H9 (cell line): ENCODE measurements around the gene PEX12. TPM values are rescaled to one million over a fixed set of nuclear protein-coding genes. Genes with fewer than 3 reads are reported as not detected.
"Not testable (repeated sequence)": the region's sequence is repeated elsewhere in the genome, so short reads cannot be mapped to it uniquely, and the experiment has no call there.

ENCODE experiments used
- DNase-seq: peaks from one replicate; pipeline ENCODE4 v3.0.0-alpha.2; 2017
- H2AFZ ChIP-seq: one replicate; pipeline ENCODE4 v1.6.1; 2013; ENCODE audit warnings: mild to moderate bottlenecking, low read length, control low read depth, moderate library complexity
- H2AK5ac ChIP-seq: 2 replicates; pipeline ENCODE4 v1.6.1; 2013; ENCODE audit warnings: low read length, control low read depth, mixed read lengths; ENCODE audit not compliant: insufficient read length
- H2BK120ac ChIP-seq: one replicate; pipeline ENCODE4 v1.6.1; 2013; ENCODE audit warnings: low read depth, mild to moderate bottlenecking, low read length, control low read depth, inconsistent platforms; ENCODE audit not compliant: poor library complexity, severe bottlenecking
- H2BK12ac ChIP-seq: 2 replicates; pipeline ENCODE4 v1.6.1; 2013; ENCODE audit warnings: low read length, control low read depth, mixed read lengths, low read depth; ENCODE audit not compliant: insufficient read length
- H2BK15ac ChIP-seq: 2 replicates; pipeline ENCODE4 v1.6.1; 2013; ENCODE audit warnings: low read depth, low read length, control low read depth
- H2BK20ac ChIP-seq: one replicate; pipeline ENCODE4 v1.6.1; 2013; ENCODE audit warnings: low read depth, mild to moderate bottlenecking, low read length, control low read depth, inconsistent platforms; ENCODE audit not compliant: poor library complexity, severe bottlenecking
- H2BK5ac ChIP-seq: 2 replicates; pipeline ENCODE4 v1.6.1; 2013; ENCODE audit warnings: low read length, control low read depth, mixed read lengths; ENCODE audit not compliant: insufficient read length
- H3K14ac ChIP-seq: 2 replicates; pipeline ENCODE4 v1.6.1; 2013; ENCODE audit warnings: low read length, control low read depth; ENCODE audit not compliant: insufficient read depth
- H3K18ac ChIP-seq: 2 replicates; pipeline ENCODE4 v1.6.1; 2013; ENCODE audit warnings: low read depth, mild to moderate bottlenecking, mixed read lengths, low read length, control low read depth; ENCODE audit not compliant: insufficient read length
- H3K23ac ChIP-seq: 2 replicates; pipeline ENCODE4 v1.6.1; 2013; ENCODE audit warnings: low read length, control low read depth, mixed read lengths, low read depth; ENCODE audit not compliant: insufficient read length
- H3K23me2 ChIP-seq: 2 replicates; pipeline ENCODE4 v1.6.1; 2013; ENCODE audit warnings: low read depth, mild to moderate bottlenecking, mixed read lengths, low read length, control low read depth; ENCODE audit not compliant: insufficient read length, poor library complexity, severe bottlenecking
- H3K27ac ChIP-seq: 2 replicates; pipeline ENCODE4 v1.5.1; 2013; ENCODE audit warnings: low read length, control low read depth, mixed read lengths, low read depth; ENCODE audit not compliant: insufficient read length
- H3K27me3 ChIP-seq: 2 replicates; pipeline ENCODE4 v1.6.1; 2013; ENCODE audit warnings: low read length, control low read depth, inconsistent platforms; ENCODE audit not compliant: insufficient read depth
- H3K4ac ChIP-seq: 2 replicates; pipeline ENCODE4 v1.6.1; 2013; ENCODE audit warnings: low read depth, mild to moderate bottlenecking, control low read depth, inconsistent platforms, low read length, moderate library complexity
- H3K4me1 ChIP-seq: 2 replicates; pipeline ENCODE4 v1.6.1; 2013; ENCODE audit warnings: low read length, control low read depth, inconsistent platforms; ENCODE audit not compliant: insufficient read depth
- H3K4me2 ChIP-seq: 2 replicates; pipeline ENCODE4 v1.6.1; 2013; ENCODE audit warnings: low read length, control low read depth, mixed read lengths; ENCODE audit not compliant: insufficient read length, insufficient read depth
- H3K56ac ChIP-seq: 2 replicates; pipeline ENCODE4 v1.6.1; 2013; ENCODE audit warnings: low read depth, mild to moderate bottlenecking, mixed read lengths, low read length, control low read depth; ENCODE audit not compliant: insufficient read length
- H3K79me1 ChIP-seq: 2 replicates; pipeline ENCODE4 v1.6.1; 2013; ENCODE audit warnings: low read depth, mild to moderate bottlenecking, moderate library complexity, low read length, control low read depth, inconsistent platforms; ENCODE audit not compliant: insufficient read depth, poor library complexity, severe bottlenecking
- H3K79me2 ChIP-seq: 2 replicates; pipeline ENCODE4 v1.6.1; 2013; ENCODE audit warnings: low read length, control low read depth, inconsistent platforms; ENCODE audit not compliant: insufficient read depth
- H3K9ac ChIP-seq: 2 replicates; pipeline ENCODE4 v1.6.1; 2013; ENCODE audit warnings: low read length, control low read depth, mixed read lengths; ENCODE audit not compliant: insufficient read length; ENCODE audit errors: extremely low read depth
- H3K9me3 ChIP-seq: one replicate; pipeline ENCODE4 v1.6.1; 2013; ENCODE audit warnings: low read depth, low read length, inconsistent platforms; ENCODE audit not compliant: control insufficient read depth
- H3T11ph ChIP-seq: one replicate; pipeline ENCODE4 v1.6.1; 2013; ENCODE audit warnings: mild to moderate bottlenecking, low read length, control low read depth, inconsistent platforms
- H4K20me1 ChIP-seq: one replicate; pipeline ENCODE4 v1.6.1; 2013; ENCODE audit not compliant: control insufficient read depth, insufficient read length, insufficient read depth
- H4K5ac ChIP-seq: 2 replicates; pipeline ENCODE4 v1.6.1; 2013; ENCODE audit warnings: low read depth, mild to moderate bottlenecking, mixed read lengths, low read length, control low read depth; ENCODE audit not compliant: insufficient read length
- H4K8ac ChIP-seq: replicated peaks from 2 replicates; pipeline ENCODE4 v1.6.1; 2013; ENCODE audit warnings: low read length, control low read depth, mixed read lengths, low read depth; ENCODE audit not compliant: insufficient read length
- H4K91ac ChIP-seq: 2 replicates; pipeline ENCODE4 v1.6.1; 2013; ENCODE audit warnings: low read depth, mild to moderate bottlenecking, moderate library complexity, mixed read lengths, low read length, control low read depth; ENCODE audit not compliant: insufficient read length
- H3K27ac Mint-ChIP-seq, 3 experiments: 2 replicates in 2 of 3; 3 replicates in 1 of 3; pipeline ENCODE4 v1.8.0; 2020 to 2021; ENCODE audit warnings: mixed read lengths in 3 of 3, mild to moderate bottlenecking in 1 of 3, moderate library complexity in 1 of 3
- H3K27me3 Mint-ChIP-seq: 2 replicates; pipeline ENCODE4 v1.8.0; 2021; ENCODE audit warnings: low read depth, mild to moderate bottlenecking, moderate library complexity, mixed read lengths
- H3K36me3 Mint-ChIP-seq, 3 experiments: 2 replicates in 2 of 3; 3 replicates in 1 of 3; pipeline ENCODE4 v1.8.0; 2020 to 2021; ENCODE audit warnings: low read depth in 3 of 3, mixed read lengths in 3 of 3; ENCODE audit not compliant: insufficient read depth in 1 of 3
- H3K4me1 Mint-ChIP-seq, 2 experiments: 2 replicates each; pipeline ENCODE4 v1.8.0; 2020; ENCODE audit warnings: mixed read lengths in 2 of 2
- H3K4me3 Mint-ChIP-seq, 2 experiments: 2 replicates in 1 of 2; 3 replicates in 1 of 2; pipeline ENCODE4 v1.8.0; 2020 to 2021; ENCODE audit warnings: mild to moderate bottlenecking in 2 of 2, mixed read lengths in 2 of 2, moderate library complexity in 1 of 2
- H3K9me3 Mint-ChIP-seq, 2 experiments: 2 replicates in 1 of 2; 3 replicates in 1 of 2; pipeline ENCODE4 v1.8.0; 2020; ENCODE audit warnings: mild to moderate bottlenecking in 2 of 2, mixed read lengths in 2 of 2, moderate library complexity in 1 of 2
- CTCF ChIP-seq: fragments of 200-600 bp; sonication (generic); conservative IDR thresholded peaks from 3 replicates; pipeline ENCODE4 v1.8.0; 2021; ENCODE audit warnings: antibody characterized with exemption, mild to moderate bottlenecking
- WGBS: extraction: QIAGEN DNeasy Blood & Tissue Kit; methylation state at CpG from one replicate; pipeline ENCODE4 v1.1.7; 2013; ENCODE audit warnings: missing lambda C conversion rate, low lambda C conversion rate, mixed read lengths; ENCODE audit not compliant: insufficient read length; ENCODE audit errors: extremely low coverage; 5-methylcytosine and 5-hydroxymethylcytosine counted together
- total RNA-seq: library from RNA; stranded (reverse); gene quantifications from 2 replicates; pipeline ENCODE4 v1.2.1, GENCODE V29; 2021

Gene PEX12
- total RNA-seq, 1 experiment from 2014 or later: 5.4 TPM

- Histone ChIP-seq H2AK5ac (no peak overlapping the region), H3K9ac (no peak overlapping the region), H2BK12ac (no peak overlapping the region), H3K27me3 (no peaks in the 10 kb centered on the region), H4K91ac (no peak overlapping the region), H2AFZ (no peak overlapping the region), H3K79me2 (no peaks in the 10 kb centered on the region), H3K56ac (no peak overlapping the region), H2BK5ac (no peak overlapping the region), H2BK20ac (no peak overlapping the region), H3K23me2 (no peaks in the 10 kb centered on the region), H3K9me3 (no peaks in the 10 kb centered on the region), H4K8ac (no peak overlapping the region), H4K5ac (no peak overlapping the region), H3K23ac (no peak overlapping the region), H3T11ph (no peak overlapping the region), H3K4me1 (no peaks in the 10 kb centered on the region), H3K18ac (no peak overlapping the region), H2BK15ac (no peak overlapping the region), H3K4me2 (no peak overlapping the region), H3K4ac (no peak overlapping the region), H3K79me1 (no peaks in the 10 kb centered on the region), H2BK120ac (no peak overlapping the region), H3K27ac (no peak overlapping the region), H4K20me1 (no peaks in the 10 kb centered on the region), H3K14ac (no peak overlapping the region)
- no peaks in the 10 kb centered on the region for H3K36me3 Mint-ChIP-seq
- WGBS: no CpG with 5 or more reads among the region's 13 CpGs
- no peak overlapping the region for H3K4me3 Mint-ChIP-seq
- TF ChIP-seq CTCF: no peak
- H3K27ac Mint-ChIP-seq: no peak overlapping the region
- H3K4me1 Mint-ChIP-seq: peaks cover 0 to 3% of the 10 kb centered on the region in 2 experiments; a peak in 1 of 4 replicates
- H3K9me3 Mint-ChIP-seq: no peaks in the 10 kb centered on the region
- H3K27me3 Mint-ChIP-seq: no peaks in the 10 kb centered on the region
- DNase-seq: no peak
These were observed 41.7 kb downstream of the PEX12 start for GRCh38 chr17:35536664-35537171.

GRCh38 chr17:35535406-35535805 lies 43.0 kb downstream of the PEX12 start:
- H3K4me2 ChIP-seq, H3K23ac ChIP-seq, H4K8ac ChIP-seq, H2AK5ac ChIP-seq, H3K9ac ChIP-seq, H2BK120ac ChIP-seq, H3K9me3 Mint-ChIP-seq, H4K20me1 ChIP-seq, H3K4ac ChIP-seq, H3K4me3 Mint-ChIP-seq, H4K91ac ChIP-seq, H3K27me3 ChIP-seq, H3K27ac ChIP-seq, H3T11ph ChIP-seq, H3K18ac ChIP-seq, H3K79me2 ChIP-seq, H2BK20ac ChIP-seq, H3K23me2 ChIP-seq, H2AFZ ChIP-seq, H3K36me3 Mint-ChIP-seq, H3K14ac ChIP-seq, H4K5ac ChIP-seq, H2BK15ac ChIP-seq, H3K4me1 Mint-ChIP-seq, DNase-seq, H3K4me1 ChIP-seq, H3K56ac ChIP-seq, H2BK12ac ChIP-seq, H3K9me3 ChIP-seq, H3K79me1 ChIP-seq, H2BK5ac ChIP-seq, H3K27me3 Mint-ChIP-seq, H3K27ac Mint-ChIP-seq: not testable (repeated sequence)
- no CpG with 5 or more reads among the region's 9 CpGs for WGBS
